Osteoblast (primary cell): ENCODE data around the gene ADH1C. TPM values are rescaled to one million over a fixed set of nuclear protein-coding genes. Genes with fewer than 3 reads are reported as not detected.

Experiments used
- DNase-seq: peaks from one replicate; pipeline ENCODE4 v3.0.0; 2011; ENCODE audit warnings: low spot score, mixed read lengths; ENCODE audit not compliant: insufficient read length; ENCODE audit errors: missing footprints
- H2AFZ ChIP-seq: 2 replicates; pipeline ENCODE4 v1.6.0; 2011; ENCODE audit warnings: mild to moderate bottlenecking, low read length
- H3K27ac ChIP-seq: 2 replicates; pipeline ENCODE4 v1.5.1; 2011; ENCODE audit warnings: mild to moderate bottlenecking, low read depth, low read length, moderate library complexity
- H3K27me3 ChIP-seq: 2 replicates; pipeline ENCODE4 v1.6.0; 2012; ENCODE audit warnings: mild to moderate bottlenecking, control low read depth, inconsistent platforms, low read length, moderate library complexity; ENCODE audit not compliant: insufficient read depth
- H3K36me3 ChIP-seq: 2 replicates; pipeline ENCODE4 v1.5.1; 2011; ENCODE audit warnings: mild to moderate bottlenecking, low read length, control low read depth, moderate library complexity; ENCODE audit not compliant: insufficient read depth
- H3K4me1 ChIP-seq: 2 replicates; pipeline ENCODE4 v1.5.1; 2011; ENCODE audit warnings: mild to moderate bottlenecking, low read length, control low read depth, moderate library complexity; ENCODE audit not compliant: insufficient read depth
- H3K4me2 ChIP-seq: 2 replicates; pipeline ENCODE4 v1.6.0; 2011; ENCODE audit warnings: mild to moderate bottlenecking, low read length; ENCODE audit not compliant: insufficient read depth
- H3K4me3 ChIP-seq: fragments of 200-600 bp; sonication (generic); 3 replicates; pipeline ENCODE4 v1.5.1; 2012; ENCODE audit warnings: mild to moderate bottlenecking, low read length, inconsistent platforms; ENCODE audit not compliant: insufficient read depth
- H3K79me2 ChIP-seq: 2 replicates; pipeline ENCODE4 v1.6.0; 2012; ENCODE audit warnings: mild to moderate bottlenecking, low read length, control low read depth, inconsistent platforms; ENCODE audit not compliant: insufficient read depth
- H3K9me3 ChIP-seq: 2 replicates; pipeline ENCODE4 v1.5.1; 2011; ENCODE audit warnings: low read depth, low read length, control low read depth
- H4K20me1 ChIP-seq: 2 replicates; pipeline ENCODE4 v1.6.0; 2012; ENCODE audit warnings: mild to moderate bottlenecking, low read length, control low read depth; ENCODE audit not compliant: insufficient read depth
- total RNA-seq: library from RNA; depleted of rRNA; stranded (reverse); fragments of >200 nt; gene quantifications from 2 replicates; pipeline ENCODE4 v1.2.3, GENCODE V29; 2012
- TF ChIP-seq, protein P1 (sequence below): IDR thresholded peaks from 2 replicates; pipeline ENCODE4 v1.5.1; 2011; ENCODE audit warnings: mild to moderate bottlenecking, low read depth, low read length, moderate library complexity; ENCODE audit errors: extremely low read depth

The ADH1C gene
- total RNA-seq, 1 donor = 0.72 TPM

DNA sequence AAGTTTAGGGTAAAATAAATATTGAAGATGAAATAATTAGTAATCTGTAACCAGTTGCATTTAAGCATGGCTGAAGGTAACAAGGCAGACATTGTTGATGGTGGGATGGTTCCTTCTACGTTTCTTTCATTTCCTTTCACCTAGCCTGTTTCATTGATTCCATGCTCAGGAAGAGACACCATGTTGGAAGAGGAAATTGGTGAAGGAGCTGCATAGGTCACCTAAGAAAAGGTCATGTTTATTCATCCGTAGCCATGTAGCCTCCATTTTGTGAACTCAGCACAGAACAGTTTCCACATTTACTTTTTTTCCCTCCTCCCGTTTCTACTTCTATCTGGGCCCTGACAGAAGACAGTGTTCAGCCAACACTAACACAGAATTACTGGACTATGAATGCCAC is 35.2 kb downstream of the ADH1C start:
- Histone ChIP-seq H3K4me1 (no peaks in the 10 kb centered on the region), H3K4me3 (no peak overlapping the region)

DNA sequence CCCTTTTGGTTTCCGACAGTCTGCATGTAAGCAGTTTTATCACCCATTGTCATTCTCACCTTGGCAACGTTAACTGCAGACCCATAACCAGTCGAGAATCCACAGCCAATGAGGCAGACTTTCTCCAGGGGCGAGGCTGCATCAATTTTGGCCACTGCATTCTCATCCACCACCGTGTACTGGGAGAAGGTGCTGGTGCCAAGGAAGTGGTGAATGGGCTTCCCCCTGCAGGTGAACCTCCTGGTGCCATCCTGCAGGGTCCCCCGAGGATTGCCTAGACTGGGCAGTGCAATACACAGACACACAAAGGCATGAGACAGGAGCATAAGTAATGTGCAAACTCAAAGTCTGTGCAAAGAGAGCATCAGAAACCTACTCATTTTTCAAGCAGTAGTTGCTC is 36.7 kb downstream of the ADH1C start:
- H4K20me1 ChIP-seq = no peaks in the 10 kb centered on the region
- no peaks in the 10 kb centered on the region for H3K9me3 ChIP-seq
- H3K36me3 ChIP-seq = no peaks in the 10 kb centered on the region
- H3K27me3 ChIP-seq = no peaks in the 10 kb centered on the region
- H3K4me1 ChIP-seq = no peaks in the 10 kb centered on the region
- H3K4me3 ChIP-seq = no peak overlapping the region
- H3K27ac ChIP-seq = no peak overlapping the region
- H3K4me2 ChIP-seq = no peak overlapping the region
- no peak for DNase-seq
- no peaks in the 10 kb centered on the region for H3K79me2 ChIP-seq
- no peak overlapping the region for H2AFZ ChIP-seq
- TF ChIP-seq, protein P1, sequence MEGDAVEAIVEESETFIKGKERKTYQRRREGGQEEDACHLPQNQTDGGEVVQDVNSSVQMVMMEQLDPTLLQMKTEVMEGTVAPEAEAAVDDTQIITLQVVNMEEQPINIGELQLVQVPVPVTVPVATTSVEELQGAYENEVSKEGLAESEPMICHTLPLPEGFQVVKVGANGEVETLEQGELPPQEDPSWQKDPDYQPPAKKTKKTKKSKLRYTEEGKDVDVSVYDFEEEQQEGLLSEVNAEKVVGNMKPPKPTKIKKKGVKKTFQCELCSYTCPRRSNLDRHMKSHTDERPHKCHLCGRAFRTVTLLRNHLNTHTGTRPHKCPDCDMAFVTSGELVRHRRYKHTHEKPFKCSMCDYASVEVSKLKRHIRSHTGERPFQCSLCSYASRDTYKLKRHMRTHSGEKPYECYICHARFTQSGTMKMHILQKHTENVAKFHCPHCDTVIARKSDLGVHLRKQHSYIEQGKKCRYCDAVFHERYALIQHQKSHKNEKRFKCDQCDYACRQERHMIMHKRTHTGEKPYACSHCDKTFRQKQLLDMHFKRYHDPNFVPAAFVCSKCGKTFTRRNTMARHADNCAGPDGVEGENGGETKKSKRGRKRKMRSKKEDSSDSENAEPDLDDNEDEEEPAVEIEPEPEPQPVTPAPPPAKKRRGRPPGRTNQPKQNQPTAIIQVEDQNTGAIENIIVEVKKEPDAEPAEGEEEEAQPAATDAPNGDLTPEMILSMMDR = no peak

More for the DNA sequence above, 35.2 kb downstream of the ADH1C start:
- no peak for DNase-seq
- no peaks in the 10 kb centered on the region for H3K36me3 ChIP-seq
- H4K20me1 ChIP-seq = no peaks in the 10 kb centered on the region
- H3K4me2 ChIP-seq = no peak overlapping the region
- no peak overlapping the region for H3K27ac ChIP-seq
- TF ChIP-seq, protein P1 = no peak
- no peaks in the 10 kb centered on the region for H3K9me3 ChIP-seq
- H2AFZ ChIP-seq = no peak overlapping the region
- H3K79me2 ChIP-seq = no peaks in the 10 kb centered on the region
- H3K27me3 ChIP-seq = no peaks in the 10 kb centered on the region

DNA sequence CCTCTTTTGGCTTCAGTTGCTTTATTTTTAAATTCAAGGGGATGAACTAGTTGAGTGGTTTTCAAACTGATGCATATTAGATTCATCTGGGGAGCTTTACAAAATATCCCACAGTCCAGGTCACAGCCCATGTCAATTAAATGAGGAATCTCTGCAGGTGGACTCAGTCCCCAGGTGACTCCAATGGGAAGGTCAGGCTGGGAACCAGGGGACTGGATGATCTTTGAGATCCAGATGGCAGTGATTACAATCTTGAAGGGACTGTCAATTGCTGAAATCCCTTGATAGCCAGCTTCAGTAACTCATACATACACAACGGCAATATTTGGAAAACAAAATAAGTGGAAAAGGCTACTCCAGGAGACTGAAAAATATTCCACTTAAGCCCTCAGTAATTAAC is 38.3 kb downstream of the ADH1C start:
- TF ChIP-seq, protein P1 = no peak
- no peak overlapping the region for H2AFZ ChIP-seq
- DNase-seq = no peak
- H3K4me1 ChIP-seq = no peaks in the 10 kb centered on the region
- H4K20me1 ChIP-seq = no peaks in the 10 kb centered on the region
- no peaks in the 10 kb centered on the region for H3K9me3 ChIP-seq
- no peak overlapping the region for H3K4me3 ChIP-seq
- H3K4me2 ChIP-seq = no peak overlapping the region
- no peaks in the 10 kb centered on the region for H3K79me2 ChIP-seq
- no peak overlapping the region for H3K27ac ChIP-seq
- H3K27me3 ChIP-seq = no peaks in the 10 kb centered on the region
- H3K36me3 ChIP-seq = no peaks in the 10 kb centered on the region

DNA sequence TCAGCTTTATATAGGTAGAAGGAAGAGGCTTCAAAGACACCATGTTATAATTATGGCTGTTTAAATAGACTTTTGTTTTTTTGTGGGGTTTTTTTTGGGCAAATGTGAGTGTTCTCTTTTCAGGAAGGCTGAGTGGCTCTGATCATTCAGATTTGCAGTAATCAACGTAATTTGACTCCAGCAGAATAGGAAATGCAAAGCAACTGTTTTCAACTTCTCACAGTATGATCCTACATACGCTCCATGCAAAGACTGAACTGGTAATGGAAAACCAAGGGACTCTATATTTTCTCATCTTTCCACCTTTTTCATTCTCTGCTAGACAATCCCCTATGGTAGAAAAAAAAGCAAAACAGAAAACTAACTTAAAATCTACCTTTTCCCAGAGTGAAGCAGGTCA is 42.2 kb downstream of the ADH1C start:
- TF ChIP-seq, protein P1 = no peak
- H3K4me2 ChIP-seq = no peak overlapping the region
- H3K4me3 ChIP-seq = no peak overlapping the region
- H3K4me1 ChIP-seq = no peaks in the 10 kb centered on the region
- no peak for DNase-seq
- no peaks in the 10 kb centered on the region for H4K20me1 ChIP-seq
- no peaks in the 10 kb centered on the region for H3K36me3 ChIP-seq
- no peaks in the 10 kb centered on the region for H3K9me3 ChIP-seq
- H2AFZ ChIP-seq = no peak overlapping the region
- no peak overlapping the region for H3K27ac ChIP-seq
- no peaks in the 10 kb centered on the region for H3K27me3 ChIP-seq
- no peaks in the 10 kb centered on the region for H3K79me2 ChIP-seq
